A673 (cell line): Measurements from ENCODE around the gene LPP. TPM values are rescaled to one million over a fixed set of nuclear protein-coding genes. Genes with fewer than 3 reads are reported as not detected.

Source experiments
- BruUV-seq: library from RNA; stranded (reverse); fragments of 400-500 nt; replicated peaks from 2 replicates; lab custom pipeline; 2021; lab: Mats Ljungman, UMichigan
- CTCF ChIA-PET: fragments of 300-600 bp; sonication (Branson Sonifier 250); formaldehyde crosslinking; loops from one replicate; lab custom pipeline; 2022; ENCODE audit warnings: antibody characterized with exemption; lab: Charles Lee
- POLR2A ChIA-PET: fragments of 300-600 bp; sonication (Branson Sonifier 250); formaldehyde crosslinking; loops from one replicate; lab custom pipeline; 2022; ENCODE audit warnings: antibody characterized with exemption; ENCODE audit not compliant: low non-redundant PET; lab: Charles Lee
- DNase-seq: peaks from one replicate; pipeline ENCODE4 v3.0.0-alpha.2; 2015; ENCODE audit warnings: low spot score
- H3K27ac ChIP-seq: fragments of 200-600 bp; sonication (generic); 2 replicates; pipeline ENCODE4 v1.5.1; 2016; ENCODE audit warnings: mixed run types, low read depth, mild to moderate bottlenecking, mixed read lengths, antibody characterized with exemption, low read length; ENCODE audit not compliant: poor library complexity, severe bottlenecking
- H3K27me3 ChIP-seq: fragments of 200-600 bp; sonication (generic); replicated peaks from 2 replicates; pipeline ENCODE4 v1.6.1; 2017; ENCODE audit warnings: mixed run types, low read depth, mild to moderate bottlenecking, mixed read lengths, antibody characterized with exemption, low read length; ENCODE audit not compliant: insufficient read depth, poor library complexity
- H3K36me3 ChIP-seq: fragments of 200-600 bp; sonication (generic); 2 replicates; pipeline ENCODE4 v1.6.1; 2016; ENCODE audit warnings: mixed run types, mild to moderate bottlenecking, mixed read lengths, antibody characterized with exemption, low read length; ENCODE audit not compliant: insufficient read depth, poor library complexity, severe bottlenecking
- H3K4me1 ChIP-seq: fragments of 200-600 bp; sonication (generic); 2 replicates; pipeline ENCODE4 v1.6.1; 2017; ENCODE audit warnings: mixed run types, mild to moderate bottlenecking, mixed read lengths, antibody characterized with exemption, low read length; ENCODE audit not compliant: insufficient read depth, poor library complexity, severe bottlenecking
- H3K4me3 ChIP-seq: fragments of 200-600 bp; sonication (generic); 2 replicates; pipeline ENCODE4 v1.5.1; 2016; ENCODE audit warnings: low read depth, mixed run types, mild to moderate bottlenecking, mixed read lengths, low read length; ENCODE audit not compliant: poor library complexity, severe bottlenecking
- H3K9me3 ChIP-seq: fragments of 200-600 bp; sonication (generic); 2 replicates; pipeline ENCODE4 v1.6.1; 2016; ENCODE audit warnings: mixed run types, low read depth, mild to moderate bottlenecking, mixed read lengths, antibody characterized with exemption, low read length; ENCODE audit not compliant: poor library complexity, severe bottlenecking
- EZH2 ChIP-seq: fragments of 200-600 bp; sonication (generic); IDR thresholded peaks from 2 replicates; pipeline ENCODE4 v1.6.1; 2017; ENCODE audit warnings: borderline replicate concordance, low read depth, mild to moderate bottlenecking, mixed read lengths, antibody characterized with exemption, low read length; ENCODE audit not compliant: poor library complexity, severe bottlenecking
- intact Hi-C: fragments of 100-400 bp; cut with micrococcal nuclease; formaldehyde crosslinking; loops from one replicate; pipeline ENCODE4 v1.10.0; 2022; ENCODE audit not compliant: unreplicated experiment
- total RNA-seq: library from RNA; stranded (reverse); gene quantifications from 2 replicates; pipeline ENCODE4 v1.2.3, GENCODE V29; 2021
- TF ChIP-seq, protein P1 (sequence below): fragments of 300-800, 200-600 bp; sonication (generic); conservative IDR thresholded peaks from 2 replicates; pipeline ENCODE4 v1.5.1; 2017; ENCODE audit warnings: low read depth, mild to moderate bottlenecking, antibody characterized with exemption, low read length, moderate library complexity, mixed read lengths

The LPP gene
- total RNA-seq, 1 experiment from 2014 or later: 39.7 TPM

DNA sequence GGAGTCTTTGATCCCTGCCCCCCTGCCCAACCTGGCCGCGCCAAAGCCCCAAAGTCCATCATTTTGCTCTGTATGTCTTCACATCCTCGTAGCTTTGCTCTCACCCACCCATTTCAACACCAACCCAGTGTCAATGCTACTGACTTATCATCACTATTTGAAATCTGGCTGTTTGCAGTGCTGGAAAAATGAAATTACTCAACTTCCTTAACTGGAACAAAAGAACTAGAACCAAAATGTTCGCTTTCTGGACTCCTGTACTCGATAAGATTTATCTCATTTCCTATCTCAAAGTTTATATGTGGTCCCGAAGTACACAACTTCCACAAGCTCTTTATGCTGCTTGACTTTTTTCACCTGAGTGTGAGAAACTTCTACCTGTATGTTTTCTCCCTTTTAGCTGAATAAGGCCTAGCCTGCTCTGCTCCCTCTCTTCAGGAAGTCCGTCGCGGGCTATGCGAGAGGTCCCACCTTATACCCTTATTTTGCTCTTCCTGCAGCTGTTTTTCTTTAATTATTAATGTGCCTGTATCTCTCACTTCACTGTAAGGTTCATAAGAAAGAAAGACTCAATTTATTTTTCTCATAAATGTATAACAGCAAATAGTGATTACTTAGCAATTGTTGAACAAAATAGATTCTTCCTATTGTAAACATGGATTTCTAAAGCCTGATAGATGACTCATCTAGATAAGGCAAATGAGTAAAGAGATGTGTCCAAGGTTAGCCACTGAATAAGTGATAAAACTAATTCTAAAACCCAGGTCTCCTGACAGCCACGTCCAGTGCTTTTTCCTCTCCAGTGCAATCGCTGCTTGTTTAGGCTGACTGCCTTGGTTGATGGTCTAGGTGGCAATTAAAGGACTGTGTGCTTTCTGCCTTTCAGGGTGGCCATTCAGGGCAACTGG lies 553.7 kb downstream of the LPP start:
- Histone ChIP-seq H3K4me1 (no peaks in the 10 kb centered on the region), H3K36me3 (no peaks in the 10 kb centered on the region), H3K9me3 (no peaks in the 10 kb centered on the region), H3K4me3 (no peak overlapping the region), H3K27ac (no peak overlapping the region), H3K27me3 (no peaks in the 10 kb centered on the region)
- ChIA-PET CTCF (no interaction called here), POLR2A (no interaction called here)
- no peak for DNase-seq
- no TSS peak for BruUV-seq
- TF ChIP-seq EZH2: no peak
- TF ChIP-seq, protein P1, sequence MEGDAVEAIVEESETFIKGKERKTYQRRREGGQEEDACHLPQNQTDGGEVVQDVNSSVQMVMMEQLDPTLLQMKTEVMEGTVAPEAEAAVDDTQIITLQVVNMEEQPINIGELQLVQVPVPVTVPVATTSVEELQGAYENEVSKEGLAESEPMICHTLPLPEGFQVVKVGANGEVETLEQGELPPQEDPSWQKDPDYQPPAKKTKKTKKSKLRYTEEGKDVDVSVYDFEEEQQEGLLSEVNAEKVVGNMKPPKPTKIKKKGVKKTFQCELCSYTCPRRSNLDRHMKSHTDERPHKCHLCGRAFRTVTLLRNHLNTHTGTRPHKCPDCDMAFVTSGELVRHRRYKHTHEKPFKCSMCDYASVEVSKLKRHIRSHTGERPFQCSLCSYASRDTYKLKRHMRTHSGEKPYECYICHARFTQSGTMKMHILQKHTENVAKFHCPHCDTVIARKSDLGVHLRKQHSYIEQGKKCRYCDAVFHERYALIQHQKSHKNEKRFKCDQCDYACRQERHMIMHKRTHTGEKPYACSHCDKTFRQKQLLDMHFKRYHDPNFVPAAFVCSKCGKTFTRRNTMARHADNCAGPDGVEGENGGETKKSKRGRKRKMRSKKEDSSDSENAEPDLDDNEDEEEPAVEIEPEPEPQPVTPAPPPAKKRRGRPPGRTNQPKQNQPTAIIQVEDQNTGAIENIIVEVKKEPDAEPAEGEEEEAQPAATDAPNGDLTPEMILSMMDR: no peak
- intact Hi-C loops: no loop called here

DNA sequence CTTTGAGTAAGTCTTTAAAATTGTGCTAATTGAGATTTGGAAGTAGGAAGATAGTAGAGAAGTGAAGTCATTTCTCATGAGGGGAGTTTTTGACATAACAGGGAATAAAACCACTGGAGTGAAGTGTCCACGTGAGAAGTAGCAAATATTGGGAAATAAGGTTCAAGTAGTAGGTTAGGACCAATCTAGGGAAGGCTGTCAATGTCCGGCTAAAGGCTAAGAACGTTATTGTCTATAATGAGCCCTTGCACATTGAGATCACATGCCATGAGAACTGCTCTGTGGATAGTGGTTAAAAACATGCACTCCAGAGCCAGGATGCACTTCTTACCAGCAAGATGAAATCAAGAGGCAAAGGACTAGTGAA lies 557.9 kb downstream of the LPP start:
- Histone ChIP-seq H3K36me3 (no peaks in the 10 kb centered on the region), H3K4me3 (no peak overlapping the region), H3K27ac (no peak overlapping the region), H3K27me3 (no peaks in the 10 kb centered on the region), H3K9me3 (no peaks in the 10 kb centered on the region), H3K4me1 (no peaks in the 10 kb centered on the region)
- DNase-seq: no peak
- ChIA-PET CTCF (no interaction called here), POLR2A (no interaction called here)
- intact Hi-C loops: no loop called here
- TF ChIP-seq EZH2: no peak
- TF ChIP-seq, protein P1: no peak
- BruUV-seq: no TSS peak

DNA sequence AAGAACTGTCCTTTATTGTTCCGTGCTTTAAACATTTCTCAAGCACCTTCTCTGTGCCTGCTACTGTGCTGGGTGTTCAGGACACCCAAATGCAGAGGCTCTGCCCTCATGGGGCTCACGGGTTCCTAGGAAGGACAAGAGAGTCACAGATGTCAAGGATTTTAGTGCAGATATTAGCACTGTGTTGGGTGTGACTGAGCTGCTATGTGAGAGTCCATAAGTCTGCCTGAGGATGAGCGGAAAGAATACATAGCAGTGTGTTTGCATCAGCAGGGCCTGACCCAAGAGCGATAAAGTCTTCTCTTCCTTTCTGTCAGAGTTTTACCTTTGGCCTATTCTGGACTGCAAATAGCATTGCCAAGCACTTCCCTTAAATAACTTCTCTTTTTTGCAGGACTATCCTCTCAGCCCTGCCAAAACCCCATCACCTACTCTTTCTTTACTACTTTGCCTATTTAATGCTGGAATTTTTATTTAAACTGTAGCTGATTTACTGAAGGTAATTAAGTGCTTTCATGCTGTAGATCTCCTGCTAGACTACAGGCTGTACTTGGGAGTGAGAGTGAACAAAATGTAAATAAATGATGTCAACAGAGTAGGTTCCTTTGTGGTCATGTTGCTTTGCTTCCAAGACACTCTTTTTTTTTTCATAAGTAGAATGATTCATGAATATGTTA lies 558.4 kb downstream of the LPP start:
- no peaks in the 10 kb centered on the region for H3K9me3 ChIP-seq
- no peak for TF ChIP-seq EZH2
- TF ChIP-seq, protein P1: no peak
- no TSS peak for BruUV-seq
- no peak for DNase-seq
- H3K4me3 ChIP-seq: no peak overlapping the region
- ChIA-PET CTCF (no interaction called here), POLR2A (no interaction called here)
- H3K27me3 ChIP-seq: no peaks in the 10 kb centered on the region
- intact Hi-C loops: no loop called here
- H3K4me1 ChIP-seq: no peaks in the 10 kb centered on the region
- H3K27ac ChIP-seq: no peak overlapping the region
- no peaks in the 10 kb centered on the region for H3K36me3 ChIP-seq
